PC-9 (cell line): Measurements from ENCODE around the gene MYO18B. TPM values are rescaled to one million over a fixed set of nuclear protein-coding genes. Genes with fewer than 3 reads are reported as not detected.

Experiments
- BruUV-seq: library from RNA; stranded (reverse); fragments of 400-500 nt; replicated peaks from 2 replicates; lab custom pipeline; 2021; lab: Mats Ljungman, UMichigan
- CTCF ChIA-PET: fragments of 300-600 bp; sonication (Branson Sonifier 250); formaldehyde crosslinking; loops from one replicate; lab custom pipeline; 2022; ENCODE audit warnings: antibody characterized with exemption; lab: Charles Lee
- POLR2A ChIA-PET: fragments of 300-600 bp; sonication (Branson Sonifier 250); formaldehyde crosslinking; loops from one replicate; lab custom pipeline; 2022; ENCODE audit warnings: antibody characterized with exemption; ENCODE audit not compliant: unreplicated experiment; lab: Charles Lee
- DNase-seq, 2 experiments: peaks; one replicate each; pipeline versions ENCODE4 v3.0.0 to v3.0.0-alpha.2; 2015 to 2022; ENCODE audit warnings: mixed read lengths in 1 of 2
- H2AFZ ChIP-seq: fragments of 200-600 bp; sonication (generic); 2 replicates; pipeline ENCODE4 v1.8.1; 2017; ENCODE audit warnings: antibody characterized with exemption
- H3F3A ChIP-seq: fragments of 200-600 bp; sonication (generic); 2 replicates; pipeline ENCODE4 v1.8.1; 2017; ENCODE audit warnings: antibody characterized with exemption, mild to moderate bottlenecking, low read depth; ENCODE audit not compliant: insufficient read depth
- H3K27ac ChIP-seq: fragments of 200-600 bp; sonication (generic); 2 replicates; pipeline ENCODE4 v1.6.1; 2016; ENCODE audit warnings: mixed run types
- H3K27me3 ChIP-seq: fragments of 200-600 bp; sonication (generic); 2 replicates; pipeline ENCODE4 v1.6.1; 2016; ENCODE audit warnings: low read depth, mixed run types; ENCODE audit not compliant: insufficient read depth
- H3K36me3 ChIP-seq: fragments of 200-600 bp; sonication (generic); 2 replicates; pipeline ENCODE4 v1.6.1; 2016; ENCODE audit warnings: low read depth, mixed run types
- H3K4me1 ChIP-seq: fragments of 200-600 bp; sonication (generic); replicated peaks from 2 replicates; pipeline ENCODE4 v1.6.1; 2016; ENCODE audit warnings: mixed run types; ENCODE audit not compliant: insufficient read depth
- H3K4me2 ChIP-seq: fragments of 200-600 bp; sonication (generic); 2 replicates; pipeline ENCODE4 v1.6.1; 2017; ENCODE audit warnings: mixed run types
- H3K4me3 ChIP-seq: fragments of 200-600 bp; sonication (generic); 2 replicates; pipeline ENCODE4 v1.6.1; 2016; ENCODE audit warnings: mixed run types
- H3K79me2 ChIP-seq: fragments of 200-600 bp; sonication (generic); 2 replicates; pipeline ENCODE4 v1.6.1; 2017; ENCODE audit warnings: low read depth, mixed run types
- H3K9me2 ChIP-seq: fragments of 200-600 bp; sonication (generic); 2 replicates; pipeline ENCODE4 v1.8.1; 2017; ENCODE audit warnings: mild to moderate bottlenecking; ENCODE audit not compliant: insufficient read depth
- H3K9me3 ChIP-seq: fragments of 200-600 bp; sonication (generic); 2 replicates; pipeline ENCODE4 v1.8.1; 2016; ENCODE audit warnings: low read depth; ENCODE audit not compliant: insufficient read depth
- H4K20me1 ChIP-seq: fragments of 200-600 bp; sonication (generic); 2 replicates; pipeline ENCODE4 v1.8.1; 2017; ENCODE audit not compliant: insufficient read depth
- EZH2 ChIP-seq: fragments of 200-600 bp; sonication (generic); IDR thresholded peaks from 2 replicates; pipeline ENCODE4 v1.8.0; 2017; ENCODE audit warnings: antibody characterized with exemption, low read depth
- intact Hi-C: fragments of 100-400 bp; cut with micrococcal nuclease; formaldehyde crosslinking; loops from one replicate; pipeline ENCODE4 v1.10.0; 2022; ENCODE audit not compliant: unreplicated experiment
- total RNA-seq: library from RNA; stranded (reverse); gene quantifications from 2 replicates; pipeline ENCODE4 v1.2.3, GENCODE V29; 2021
- TF ChIP-seq, protein P1 (sequence below): fragments of 200-600 bp; sonication (generic); conservative IDR thresholded peaks from 2 replicates; pipeline ENCODE4 v1.6.1; 2017; ENCODE audit warnings: mixed run types, antibody characterized with exemption, mild to moderate bottlenecking, moderate library complexity

MYO18B gene
- total RNA-seq, 1 experiment from 2014 or later: not detected

GRCh38 chr22:25697181-25697664 is 44.8 kb upstream of the MYO18B start:
- Histone ChIP-seq H3K4me2 (no peak overlapping the region), H3K9me3 (no peaks in the 10 kb centered on the region), H3K27ac (no peak overlapping the region), H3K79me2 (no peaks in the 10 kb centered on the region), H3K27me3 (peaks cover 42% of the 10 kb centered on the region), H3K36me3 (no peaks in the 10 kb centered on the region), H3K4me1 (no peaks in the 10 kb centered on the region), H3F3A (no peaks in the 10 kb centered on the region), H3K4me3 (no peak overlapping the region), H4K20me1 (no peaks in the 10 kb centered on the region), H2AFZ (no peak overlapping the region), H3K9me2 (no peaks in the 10 kb centered on the region)
- ChIA-PET POLR2A (no interaction called here), CTCF (interaction anchor here (0.5 to 0.6 kb wide), 2 partner anchors 10 to 77 kb away, joined by 3 read pairs; no protein-coding TSS in a partner anchor)
- intact Hi-C loops: no loop called here
- DNase-seq: no peak
- no peak for TF ChIP-seq EZH2
- TF ChIP-seq, protein P1, sequence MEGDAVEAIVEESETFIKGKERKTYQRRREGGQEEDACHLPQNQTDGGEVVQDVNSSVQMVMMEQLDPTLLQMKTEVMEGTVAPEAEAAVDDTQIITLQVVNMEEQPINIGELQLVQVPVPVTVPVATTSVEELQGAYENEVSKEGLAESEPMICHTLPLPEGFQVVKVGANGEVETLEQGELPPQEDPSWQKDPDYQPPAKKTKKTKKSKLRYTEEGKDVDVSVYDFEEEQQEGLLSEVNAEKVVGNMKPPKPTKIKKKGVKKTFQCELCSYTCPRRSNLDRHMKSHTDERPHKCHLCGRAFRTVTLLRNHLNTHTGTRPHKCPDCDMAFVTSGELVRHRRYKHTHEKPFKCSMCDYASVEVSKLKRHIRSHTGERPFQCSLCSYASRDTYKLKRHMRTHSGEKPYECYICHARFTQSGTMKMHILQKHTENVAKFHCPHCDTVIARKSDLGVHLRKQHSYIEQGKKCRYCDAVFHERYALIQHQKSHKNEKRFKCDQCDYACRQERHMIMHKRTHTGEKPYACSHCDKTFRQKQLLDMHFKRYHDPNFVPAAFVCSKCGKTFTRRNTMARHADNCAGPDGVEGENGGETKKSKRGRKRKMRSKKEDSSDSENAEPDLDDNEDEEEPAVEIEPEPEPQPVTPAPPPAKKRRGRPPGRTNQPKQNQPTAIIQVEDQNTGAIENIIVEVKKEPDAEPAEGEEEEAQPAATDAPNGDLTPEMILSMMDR: no peak
- BruUV-seq: no TSS peak

- CTCF ChIA-PET: no interaction called here
- Histone ChIP-seq H3K4me2 (no peak overlapping the region), H4K20me1 (no peaks in the 10 kb centered on the region), H3K27me3 (peaks cover 39% of the 10 kb centered on the region), H2AFZ (no peak overlapping the region), H3K9me3 (no peaks in the 10 kb centered on the region), H3K27ac (no peak overlapping the region), H3F3A (no peaks in the 10 kb centered on the region), H3K9me2 (no peaks in the 10 kb centered on the region), H3K4me1 (no peaks in the 10 kb centered on the region), H3K36me3 (no peaks in the 10 kb centered on the region), H3K79me2 (no peaks in the 10 kb centered on the region), H3K4me3 (no peak overlapping the region)
- POLR2A ChIA-PET: no interaction called here
- BruUV-seq: no TSS peak
- intact Hi-C loops: no loop called here
- DNase-seq: no peak
- no peak for TF ChIP-seq EZH2
- TF ChIP-seq, protein P1: no peak
These were observed 44.0 kb upstream of the MYO18B start for GRCh38 chr22:25697978-25698377.

DNA sequence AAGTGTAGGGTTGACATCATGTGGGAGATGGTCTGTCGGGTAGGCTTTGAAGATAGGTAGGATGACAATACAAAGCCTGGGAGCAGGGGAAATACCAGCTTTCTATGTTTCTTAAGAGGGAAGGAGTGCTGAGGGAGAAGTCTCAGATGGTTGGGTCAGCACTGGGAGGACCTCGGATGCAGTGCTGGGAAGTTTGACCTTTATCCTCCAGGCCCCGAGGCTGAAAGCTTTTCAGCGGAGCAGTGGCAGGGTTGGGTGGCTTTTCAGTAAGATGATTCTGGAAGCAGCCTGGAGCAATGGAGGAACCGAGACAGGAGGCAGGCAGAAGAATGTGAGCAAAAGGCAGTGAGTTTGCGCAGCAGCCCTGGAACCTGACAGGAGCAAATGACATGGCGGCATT is 43.5 kb upstream of the MYO18B start:
- no peak overlapping the region for H3K4me2 ChIP-seq
- H3K9me2 ChIP-seq: no peaks in the 10 kb centered on the region
- no peaks in the 10 kb centered on the region for H4K20me1 ChIP-seq
- H3F3A ChIP-seq: no peaks in the 10 kb centered on the region
- POLR2A ChIA-PET: no interaction called here
- H3K4me1 ChIP-seq: no peaks in the 10 kb centered on the region
- peaks cover 40% of the 10 kb centered on the region for H3K27me3 ChIP-seq
- H3K79me2 ChIP-seq: no peaks in the 10 kb centered on the region
- no peak for TF ChIP-seq EZH2
- TF ChIP-seq, protein P1: no peak
- BruUV-seq: no TSS peak
- H2AFZ ChIP-seq: no peak overlapping the region
- H3K27ac ChIP-seq: no peak overlapping the region
- no peak overlapping the region for H3K4me3 ChIP-seq
- intact Hi-C loops: no loop called here
- DNase-seq: no peak
- CTCF ChIA-PET: no interaction called here
- no peaks in the 10 kb centered on the region for H3K36me3 ChIP-seq
- H3K9me3 ChIP-seq: no peaks in the 10 kb centered on the region
